LNCaP clone FGC (cell line): ENCODE data around the gene VILL.

Source experiments
- DNase-seq: peaks from one replicate; pipeline ENCODE4 v3.0.0-alpha.2; 2011; ENCODE audit warnings: low read depth
- H3K4me3 ChIP-seq: 2 replicates; pipeline ENCODE4 v1.5.1; 2011; ENCODE audit warnings: mild to moderate bottlenecking, low read depth, low read length, control low read depth
- CTCF ChIP-seq: IDR thresholded peaks from 2 replicates; pipeline ENCODE4 v1.5.1; 2012; ENCODE audit warnings: mild to moderate bottlenecking; ENCODE audit not compliant: control insufficient read depth, insufficient read depth; ENCODE audit errors: extremely low read depth

The VILL gene

DNA sequence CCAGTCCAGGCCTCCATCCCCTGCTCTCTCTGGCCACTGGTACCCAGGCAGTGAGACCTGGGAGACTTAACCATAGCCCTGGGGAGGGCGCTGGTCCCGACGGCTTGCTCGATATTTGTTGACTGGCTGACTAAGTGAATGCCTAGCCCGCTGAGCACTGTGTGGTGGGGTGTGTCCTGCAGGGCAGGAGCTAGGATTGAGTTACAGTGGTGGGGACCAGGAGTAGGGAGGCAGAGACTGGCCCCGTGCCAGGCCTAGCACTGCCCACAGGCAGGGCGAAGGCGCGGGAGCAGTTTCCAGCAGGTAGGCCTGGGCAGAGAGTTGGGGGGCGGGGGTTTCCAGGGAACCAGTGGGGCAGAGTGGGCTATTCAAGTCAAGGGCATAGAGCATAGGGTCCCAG lies at the start of gene VILL:
VILL (plus strand) TSS at position 260 of the 400 bp plus-strand sequence. CDS start 2,887 bp downstream, outside the sequence.
- no peak for TF ChIP-seq CTCF
- DNase-seq: no peak
- H3K4me3 ChIP-seq: no peak within 1 kb of the TSS

- DNase-seq: no peak
- H3K4me3 ChIP-seq: no peak overlapping the region
- TF ChIP-seq CTCF: no peak
Observed at GRCh38 chr3:37941608-37942508, 48.7 kb upstream of the VILL start.

- no peak overlapping the region for H3K4me3 ChIP-seq
- no peak for DNase-seq
- TF ChIP-seq CTCF: no peak
Observed at GRCh38 chr3:37942646-37943045, 47.9 kb upstream of the VILL start.

DNA sequence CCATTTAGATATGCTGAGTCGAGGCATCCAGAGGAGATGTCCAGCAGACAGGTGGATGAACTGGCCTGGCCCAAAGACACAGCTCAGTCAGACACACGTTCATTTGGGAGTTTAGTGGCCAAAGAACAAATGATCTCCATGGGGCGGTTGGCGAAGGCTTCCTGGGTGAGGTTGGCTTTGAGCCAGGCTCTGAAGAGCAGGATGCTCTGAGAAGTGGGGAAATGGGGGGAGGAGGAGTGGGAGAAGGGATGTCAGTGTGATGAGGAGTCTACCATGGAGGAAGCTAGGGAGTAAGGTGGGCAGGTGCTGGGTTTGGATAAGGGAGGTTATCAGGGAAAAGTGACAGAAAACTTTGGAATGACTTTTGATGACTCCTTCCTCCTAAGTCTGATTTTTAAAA lies 47.5 kb upstream of the VILL start:
- no peak overlapping the region for H3K4me3 ChIP-seq
- no peak for TF ChIP-seq CTCF
- no peak for DNase-seq

- DNase-seq: no peak
- no peak overlapping the region for H3K4me3 ChIP-seq
- no peak for TF ChIP-seq CTCF
Observed at GRCh38 chr3:37943631-37944314, 46.8 kb upstream of the VILL start.

- DNase-seq: no peak
- no peak for TF ChIP-seq CTCF
- no peak overlapping the region for H3K4me3 ChIP-seq
Observed at GRCh38 chr3:37944391-37944842, 46.2 kb upstream of the VILL start.
